HG02970 (cell line): ENCODE results near the gene MYO19.
"Not testable (repeated sequence)": the region's sequence is repeated elsewhere in the genome, so short reads cannot be mapped to it uniquely, and the experiment has no call there.

Source experiments
- ATAC-seq: cut with Tn5 transposase; IDR thresholded peaks from one replicate; pipeline ENCODE4 v1.9.1; 2021; ENCODE audit warnings: mild to moderate bottlenecking, moderate library complexity, moderate number of reproducible peaks; ENCODE audit not compliant: unreplicated experiment, low FRiP score

MYO19 gene

GRCh38 chr17:36503456-36504155 lies 31.1 kb downstream of the MYO19 start:
- ATAC-seq: no peak

GRCh38 chr17:36501963-36502362 lies 32.7 kb downstream of the MYO19 start:
- no peak for ATAC-seq

GRCh38 chr17:36501351-36501750 lies 33.3 kb downstream of the MYO19 start:
- ATAC-seq: no peak

GRCh38 chr17:36500745-36501225 lies 33.9 kb downstream of the MYO19 start:
- ATAC-seq: no peak

DNA sequence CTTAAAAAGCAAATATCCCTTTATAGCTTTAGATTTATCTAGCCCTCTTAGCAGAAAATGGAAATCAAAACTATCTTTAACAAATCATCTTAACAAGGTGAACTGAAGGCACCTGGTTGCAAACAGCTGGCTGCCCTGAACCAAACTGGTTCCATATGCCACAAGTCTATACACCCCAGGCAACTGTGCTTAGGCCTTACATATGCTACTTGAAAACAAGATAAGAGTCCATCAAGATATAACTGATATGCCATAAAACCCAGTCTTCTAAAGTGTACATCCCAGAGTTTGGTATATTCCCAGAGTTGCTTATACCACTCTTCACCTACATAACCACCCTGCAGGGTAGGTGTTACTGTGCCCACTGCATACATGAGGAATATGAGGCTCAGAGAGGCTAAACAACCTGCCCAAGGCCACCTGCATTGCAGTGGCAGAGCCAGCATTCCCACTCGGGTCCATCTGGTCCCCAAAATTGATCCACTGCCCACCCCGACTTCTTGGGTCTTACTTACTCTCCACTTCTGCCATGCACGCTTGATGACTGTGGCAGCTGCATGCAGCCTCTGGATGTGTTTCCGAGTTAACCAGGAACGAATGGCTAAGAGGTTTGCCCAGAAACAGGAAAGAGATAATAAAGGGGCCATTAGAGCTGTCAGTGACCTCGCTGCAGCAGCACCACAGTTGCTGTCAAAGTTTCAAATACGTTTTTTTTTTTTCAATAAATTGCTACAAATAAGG lies 35.9 kb downstream of the MYO19 start:
- ATAC-seq: no peak

- ATAC-seq: no peak
Measured at GRCh38 chr17:36498155-36498554, 36.5 kb downstream of the MYO19 start.

DNA sequence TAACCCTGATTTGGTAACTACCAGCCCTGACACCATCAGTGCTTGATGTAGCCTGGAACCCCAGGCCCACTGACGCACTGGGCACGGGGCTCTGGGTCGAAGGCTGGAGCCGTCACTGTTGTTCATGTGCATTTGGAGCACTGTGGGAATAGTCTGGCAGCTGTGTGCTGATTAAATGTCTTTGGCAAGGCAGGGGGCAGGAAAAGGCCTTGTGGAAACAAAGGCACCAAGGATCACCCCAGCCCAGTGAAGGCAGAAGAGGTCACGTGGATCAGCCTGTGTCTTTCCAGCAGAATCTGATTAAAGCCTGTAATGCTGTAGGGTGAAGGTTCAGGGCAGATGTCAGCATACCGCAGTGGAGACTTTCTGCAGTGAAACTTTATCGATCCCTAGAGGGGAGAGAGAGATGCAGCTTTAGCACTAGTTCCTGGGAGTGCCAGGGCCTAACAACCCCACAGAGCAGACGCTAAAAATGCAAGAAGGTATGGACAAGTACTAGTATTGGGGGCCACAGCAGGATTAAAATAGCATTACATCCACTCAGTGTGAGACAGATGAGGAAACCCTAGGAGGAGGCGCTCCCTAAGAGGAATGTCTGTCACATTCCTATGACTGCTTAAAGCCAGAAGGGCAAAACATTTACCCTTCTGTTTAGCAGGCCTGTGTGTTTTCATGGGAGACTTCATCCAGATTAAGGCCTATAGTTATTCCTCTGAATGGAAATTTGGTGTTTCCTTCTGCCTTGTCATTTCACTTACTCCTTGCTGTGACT lies 38.5 kb downstream of the MYO19 start:
- no peak for ATAC-seq

- ATAC-seq: no peak
Measured at GRCh38 chr17:36495076-36495578, 39.5 kb downstream of the MYO19 start.

GRCh38 chr17:36494674-36495073 lies 40.0 kb downstream of the MYO19 start:
- ATAC-seq: no peak

- no peak for ATAC-seq
Measured at GRCh38 chr17:36493956-36494355, 40.7 kb downstream of the MYO19 start.

DNA sequence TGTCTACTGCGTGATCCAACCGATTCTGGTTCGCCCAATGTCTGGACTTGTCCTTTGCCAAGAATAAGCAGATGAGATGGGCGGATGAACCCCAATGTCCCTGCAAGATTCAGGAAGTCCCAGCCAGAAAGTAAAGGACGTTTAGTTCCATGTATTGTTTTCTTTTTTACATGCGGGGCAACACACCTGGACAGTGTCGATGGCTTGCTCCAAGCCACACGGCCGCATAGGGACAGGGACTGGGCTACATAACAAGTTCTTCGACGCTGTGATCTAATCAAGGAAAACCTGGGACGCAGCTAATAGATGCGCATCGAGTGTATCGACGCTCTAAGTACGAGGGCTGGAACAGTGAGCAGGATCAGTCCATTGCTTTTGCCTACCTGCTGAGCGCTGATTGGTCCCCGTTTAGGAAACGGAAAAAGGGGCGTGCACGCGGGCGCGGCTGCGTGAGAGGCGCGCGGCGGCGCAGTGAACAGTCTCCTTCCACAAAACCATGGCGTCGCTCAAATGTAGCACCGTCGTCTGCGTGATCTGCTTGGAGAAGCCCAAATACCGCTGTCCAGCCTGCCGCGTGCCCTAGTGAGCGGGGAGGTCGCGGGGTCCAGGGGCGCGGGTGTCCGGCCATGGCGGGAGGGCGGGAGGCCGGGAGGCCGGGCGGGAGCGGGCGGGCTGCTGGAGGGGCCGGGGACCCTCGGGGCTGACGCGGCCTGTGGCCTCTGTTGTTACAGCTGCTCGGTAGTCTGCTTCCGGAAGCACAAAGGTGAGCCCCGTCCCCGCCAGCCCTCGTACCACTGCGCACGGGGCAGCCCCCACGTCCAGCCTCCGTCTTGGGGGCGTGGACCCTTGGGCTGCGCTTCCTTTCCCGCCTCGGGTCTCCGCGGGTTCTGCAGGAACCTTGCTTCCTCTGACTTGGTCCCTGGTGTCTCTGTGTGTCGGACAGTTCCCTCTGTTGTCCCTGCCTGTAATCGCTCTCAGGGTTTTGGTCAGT lies 48.2 kb downstream of the MYO19 start, which contains the start of gene ZNHIT3:
ZNHIT3 (plus strand) TSS at position 478 of the 991 bp plus-strand sequence; CDS start at position 497, 19 bp downstream.
- peak; percentile 86 for ATAC-seq

GRCh38 chr17:36485805-36486203 lies 48.9 kb downstream of the MYO19 start:
- ATAC-seq: no peak

GRCh38 chr17:36485027-36485426 lies 49.6 kb downstream of the MYO19 start:
- no peak for ATAC-seq

GRCh38 chr17:36484021-36484420 lies 50.6 kb downstream of the MYO19 start:
- not testable (repeated sequence) for ATAC-seq

GRCh38 chr17:36482611-36483504 lies 51.8 kb downstream of the MYO19 start:
- ATAC-seq: no peak

GRCh38 chr17:36481829-36482228 lies 52.8 kb downstream of the MYO19 start:
- no peak for ATAC-seq

GRCh38 chr17:36475346-36475970 lies 59.2 kb downstream of the MYO19 start:
- ATAC-seq: no peak

- ATAC-seq: no peak
Measured at GRCh38 chr17:36474571-36474970, 60.1 kb downstream of the MYO19 start.
